Heart left ventricle (tissue), 16 donors: ENCODE data around the gene TBL1XR1. TPM values are rescaled to one million over a fixed set of nuclear protein-coding genes. Genes with fewer than 3 reads are reported as not detected.

Experiments used
- ATAC-seq, 4 donors: fragments of 200-7000 bp; cut with Tn5 transposase; one replicate each; pipeline ENCODE4 v1.9.1; 2020 to 2022; ENCODE audit warnings: moderate library complexity in 4 of 4, mild to moderate bottlenecking in 3 of 4, moderate number of reproducible peaks in 1 of 4
- DNase-seq, 5 donors: peaks; one replicate each; pipeline ENCODE4 v3.0.0-alpha.2; 2020
- H3K27ac ChIP-seq, 12 donors: fragments of 200-600 bp; sonication (generic) in 4 of 12; one replicate each; pipeline versions ENCODE4 v1.5.0 to v1.8.0; 2016 to 2022; ENCODE audit warnings: mild to moderate bottlenecking in 2 of 12
- H3K27me3 ChIP-seq, 9 donors: fragments of 200-600 bp; sonication (generic) in 2 of 9; one replicate each; pipeline versions ENCODE4 v1.5.1 to v1.8.0; 2016 to 2022; ENCODE audit warnings: mild to moderate bottlenecking in 3 of 9
- H3K36me3 ChIP-seq, 9 donors: fragments of 200-600 bp; sonication (generic) in 2 of 9; one replicate each; pipeline versions ENCODE4 v1.5.0 to v1.8.0; 2018 to 2022; ENCODE audit warnings: mild to moderate bottlenecking in 2 of 9
- H3K4me1 ChIP-seq, 12 donors: fragments of 200-600 bp; sonication (generic) in 4 of 12; one replicate each; pipeline versions ENCODE4 v1.5.0 to v1.8.0; 2016 to 2022; ENCODE audit warnings: mild to moderate bottlenecking in 3 of 12
- H3K4me3 ChIP-seq, 12 donors: fragments of 200-600 bp; sonication (generic) in 4 of 12; one replicate each; pipeline versions ENCODE4 v1.5.0 to v1.8.0; 2017 to 2022; ENCODE audit warnings: mild to moderate bottlenecking in 9 of 12, moderate library complexity in 4 of 12
- H3K9me3 ChIP-seq, 12 donors: fragments of 200-600 bp; sonication (generic) in 4 of 12; one replicate each; pipeline versions ENCODE4 v1.5.0 to v1.8.0; 2016 to 2022; ENCODE audit warnings: mild to moderate bottlenecking in 1 of 12
- POLR2A ChIP-seq, 2 donors: fragments of 450-650 bp; IDR thresholded peaks; one replicate each; pipeline ENCODE4 v1.6.1; 2017; ENCODE audit warnings: antibody characterized with exemption in 2 of 2, mild to moderate bottlenecking in 2 of 2, moderate library complexity in 2 of 2
- WGBS, 4 donors: extraction: QIAGEN DNeasy Blood & Tissue Kit in 2 of 4; methylation state at CpG; one replicate each; pipeline versions ENCODE4 v1.1.5 to v1.1.7; 2013 to 2018; 5-methylcytosine and 5-hydroxymethylcytosine counted together
- intact Hi-C, 10 donors: fragments of 100-400 bp; cut with DNase I; formaldehyde crosslinking; loops; one replicate each; pipeline versions ENCODE4 v1.11.1 to v1.14.2; 2022
- polyA plus RNA-seq, 2 donors: library from polyadenylated mRNA; stranded (reverse); fragments of 200-250 nt; gene quantifications; one replicate each; pipeline ENCODE4 v1.2.3, GENCODE V29; 2013
- total RNA-seq, 9 donors: library from RNA; depleted of rRNA in 2 of 9; stranded (reverse); fragments of >200 nt in 2 of 9; fragmentation: NEBNext Ultra II Directional in 3 of 9; extraction: Animal tissue kit (Norgen Biotek cat#: 25700) in 3 of 9; gene quantifications; one replicate each; pipeline versions ENCODE4 v1.1.0 to v1.2.4, GENCODE V29; 2016 to 2023
- TF ChIP-seq, protein P1 (sequence below), 12 donors: fragments of 200-600 bp; sonication (generic) in 4 of 12; IDR thresholded peaks; one replicate each; pipeline versions ENCODE4 v1.5.0 to v1.8.0; 2018 to 2022; ENCODE audit warnings: antibody characterized with exemption in 12 of 12, mild to moderate bottlenecking in 5 of 12
- donor health status: ischemic (EF 13 %, LVEDD 7.1; RV severe dilation, severe dysfunction).
- donor health status: healthy with polysubstance abuse.
- donor health status: DM: no; HTN: yes; CAD: no.
- donor health status: DM: no; HTN: no; CAD: no.
- donor health status: ischemic (EF 25% LVEDD 6.9; RV normal size, moderate dysfunction).
- donor health status: ischemic (EF 25% LVEDD 5.7; RV mildly dilated, moderate dysfunction).
- donor health status: healthy.
- donor health status: DM: yes; HTN: yes; CAD: no.
- donor health status: ischemic (EF 35%, LVEDD 5.7; RV mildly dilated, moderate dysfunction).
- donor health status: nonischemic (EF 11% LVEDD 7.7; RV severe dilation, severe dysfunction).
- donor health status: DM: yes; HTN: yes; CAD: no.
- donor health status: PGD.
- donor health status: ischemic (EF 29% LVEDD 5.4; RV normal size, mild dysfunction).
- donor health status: nonischemic (EF 23%, LVEDD 6.1; RV moderate dilation, normal function).

TBL1XR1 gene
- total and polyA plus RNA-seq, 11 donors = 24.0 to 176 (median 119) TPM

DNA sequence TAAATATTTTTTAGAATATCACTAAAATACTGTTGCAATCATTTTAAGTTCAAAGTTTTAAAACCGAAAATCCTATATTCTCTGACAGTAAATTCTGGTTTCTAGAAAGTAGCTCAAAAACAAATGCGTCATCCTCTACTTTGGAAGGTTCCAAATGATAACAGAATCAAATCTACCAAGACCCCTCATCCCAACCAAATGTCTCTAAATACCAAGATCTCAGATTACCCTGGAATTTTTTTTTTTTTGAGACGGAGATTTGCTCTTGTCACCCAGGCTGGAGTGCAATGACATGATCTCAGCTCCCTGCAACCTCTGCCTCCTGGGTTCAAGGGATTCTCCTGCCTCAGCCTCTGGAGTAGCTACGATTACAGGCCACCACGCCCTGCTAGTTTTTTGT is 16.8 kb downstream of the TBL1XR1 start:
- Histone ChIP-seq H3K36me3 (peaks cover 0 to 3% (median 0%) of the 10 kb centered on the region in 9 donors), H3K4me3 (no peak overlapping the region), H3K27ac (no peak overlapping the region), H3K9me3 (no peaks in the 10 kb centered on the region), H3K4me1 (peaks cover 0 to 63% (median 46%) of the 10 kb centered on the region in 12 donors), H3K27me3 (no peaks in the 10 kb centered on the region)
- ATAC-seq (no peak), DNase-seq (no peak)
- intact Hi-C loops = no loop called here
- no peak for TF ChIP-seq POLR2A (IDR thresholded peaks at IDR 0.05)
- TF ChIP-seq, protein P1, sequence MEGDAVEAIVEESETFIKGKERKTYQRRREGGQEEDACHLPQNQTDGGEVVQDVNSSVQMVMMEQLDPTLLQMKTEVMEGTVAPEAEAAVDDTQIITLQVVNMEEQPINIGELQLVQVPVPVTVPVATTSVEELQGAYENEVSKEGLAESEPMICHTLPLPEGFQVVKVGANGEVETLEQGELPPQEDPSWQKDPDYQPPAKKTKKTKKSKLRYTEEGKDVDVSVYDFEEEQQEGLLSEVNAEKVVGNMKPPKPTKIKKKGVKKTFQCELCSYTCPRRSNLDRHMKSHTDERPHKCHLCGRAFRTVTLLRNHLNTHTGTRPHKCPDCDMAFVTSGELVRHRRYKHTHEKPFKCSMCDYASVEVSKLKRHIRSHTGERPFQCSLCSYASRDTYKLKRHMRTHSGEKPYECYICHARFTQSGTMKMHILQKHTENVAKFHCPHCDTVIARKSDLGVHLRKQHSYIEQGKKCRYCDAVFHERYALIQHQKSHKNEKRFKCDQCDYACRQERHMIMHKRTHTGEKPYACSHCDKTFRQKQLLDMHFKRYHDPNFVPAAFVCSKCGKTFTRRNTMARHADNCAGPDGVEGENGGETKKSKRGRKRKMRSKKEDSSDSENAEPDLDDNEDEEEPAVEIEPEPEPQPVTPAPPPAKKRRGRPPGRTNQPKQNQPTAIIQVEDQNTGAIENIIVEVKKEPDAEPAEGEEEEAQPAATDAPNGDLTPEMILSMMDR (IDR thresholded peaks at IDR 0.05) = no peak
- 89 to 95% (median 92%) methylated on average over 5 of the region's 5 CpGs for WGBS, 4 donors

DNA sequence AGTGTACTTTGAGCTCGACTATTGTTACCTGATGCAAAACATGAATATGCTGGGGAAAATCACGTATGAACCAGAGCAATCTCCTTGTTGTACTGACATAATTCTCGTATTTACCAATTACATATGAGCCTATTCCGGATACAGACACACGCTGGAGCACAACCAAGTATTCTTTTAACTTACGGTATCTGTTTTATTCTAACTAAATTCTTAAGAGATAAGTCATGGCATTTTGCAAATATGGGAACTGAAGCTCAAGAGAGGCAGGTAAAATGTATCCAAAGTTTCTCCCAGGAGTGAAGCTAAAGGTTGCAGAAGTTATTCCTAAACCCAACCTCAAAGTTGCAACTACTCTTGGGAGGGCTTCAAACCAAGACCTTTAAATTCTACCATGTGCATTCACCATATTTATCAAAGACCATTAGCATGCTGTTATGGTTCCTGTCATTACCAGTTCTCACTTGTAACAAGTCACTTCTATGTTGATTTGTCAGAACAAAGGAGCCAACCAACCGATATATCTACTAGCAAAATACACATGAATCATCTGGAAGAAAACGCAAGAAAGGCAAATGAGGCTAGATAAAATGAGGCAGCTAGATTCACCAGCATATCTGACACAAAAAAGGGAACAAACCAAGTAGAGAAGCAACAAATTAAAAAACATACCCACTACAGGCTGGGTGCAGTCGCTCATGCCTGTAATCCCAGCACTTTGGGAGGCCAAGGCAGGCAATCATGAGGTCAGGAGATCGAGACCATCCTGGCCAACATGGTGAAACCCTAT is 17.8 kb downstream of the TBL1XR1 start:
- intact Hi-C loops = no loop called here
- TF ChIP-seq, protein P1 (IDR thresholded peaks at IDR 0.05) = no peak
- TF ChIP-seq POLR2A (IDR thresholded peaks at IDR 0.05) = no peak
- Histone ChIP-seq H3K4me3 (no peak overlapping the region), H3K27me3 (no peaks in the 10 kb centered on the region), H3K9me3 (no peaks in the 10 kb centered on the region), H3K4me1 (peaks cover 0 to 62% (median 44%) of the 10 kb centered on the region in 12 donors), H3K36me3 (peaks cover 0 to 3% (median 0%) of the 10 kb centered on the region in 9 donors), H3K27ac (no peak overlapping the region)
- ATAC-seq (no peak), DNase-seq (no peak)
- 72 to 78% (median 75%) methylated on average over 10 of the region's 10 CpGs for WGBS, 4 donors

DNA sequence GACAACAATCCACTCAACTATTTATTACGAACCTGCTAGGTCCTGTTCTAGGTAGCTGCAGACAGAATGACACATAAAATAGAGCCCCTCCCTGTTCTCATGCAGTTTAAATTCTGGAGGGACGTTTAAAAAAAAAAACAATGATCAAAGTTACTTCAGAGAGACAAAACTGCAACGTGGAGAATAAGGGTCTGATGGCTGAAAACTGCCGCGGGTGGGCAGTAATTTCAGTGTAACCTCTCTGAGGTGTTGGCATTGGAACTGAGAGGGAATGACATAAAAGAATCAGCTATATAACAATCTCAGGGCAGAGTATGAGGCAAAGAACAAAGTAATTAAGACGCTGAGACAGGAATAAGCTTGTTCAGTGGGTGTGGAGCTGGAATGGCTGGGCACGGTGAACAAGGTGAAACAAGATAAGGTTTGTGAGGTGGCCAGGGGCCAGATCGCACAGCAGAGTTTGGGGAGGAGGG is 19.5 kb downstream of the TBL1XR1 start:
- peaks cover 0 to 3% (median 0%) of the 10 kb centered on the region in 9 donors for H3K36me3 ChIP-seq
- H3K9me3 ChIP-seq = no peaks in the 10 kb centered on the region
- TF ChIP-seq POLR2A (IDR thresholded peaks at IDR 0.05) = no peak
- TF ChIP-seq, protein P1 (IDR thresholded peaks at IDR 0.05) = no peak
- no peak overlapping the region for H3K4me3 ChIP-seq
- DNase-seq (no peak), ATAC-seq (peak in 2 of 4 donors; percentile 18 to 20)
- WGBS, 4 donors = 33 to 42% (median 38%) methylated on average over 8 of the region's 8 CpGs
- no peaks in the 10 kb centered on the region for H3K27me3 ChIP-seq
- peaks cover 0 to 66% (median 43%) of the 10 kb centered on the region in 12 donors for H3K4me1 ChIP-seq
- intact Hi-C loops = no loop called here
- no peak overlapping the region for H3K27ac ChIP-seq

DNA sequence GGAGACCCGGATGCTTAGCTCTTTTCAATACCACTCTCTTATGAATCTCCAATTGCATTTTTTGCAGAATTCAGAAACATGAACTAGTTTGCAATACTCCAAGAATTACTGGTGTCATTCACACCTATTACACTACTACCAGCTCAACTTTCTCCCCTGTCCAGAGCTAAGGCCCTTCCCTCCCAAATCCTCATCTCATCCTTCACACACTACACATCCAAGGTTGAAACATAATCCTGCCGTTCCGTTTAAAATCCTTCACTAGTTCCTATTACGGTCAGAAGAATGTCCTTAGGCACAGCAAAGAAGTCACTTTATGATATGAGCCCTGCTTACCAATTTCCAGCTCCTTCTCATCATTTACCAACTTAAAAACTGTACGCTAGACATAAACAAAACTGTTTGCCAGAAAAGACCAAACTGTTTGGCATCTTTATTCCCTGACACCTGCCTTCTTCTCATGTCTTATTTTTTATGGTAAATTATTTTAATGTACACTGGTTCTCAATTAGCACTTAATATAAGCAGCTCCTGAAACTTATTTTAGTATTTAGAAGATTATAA is 22.6 kb downstream of the TBL1XR1 start:
- H3K36me3 ChIP-seq = peaks cover 0 to 11% (median 0%) of the 10 kb centered on the region in 9 donors
- intact Hi-C loops = no loop called here
- H3K4me3 ChIP-seq = no peak overlapping the region
- no peaks in the 10 kb centered on the region for H3K27me3 ChIP-seq
- H3K4me1 ChIP-seq = peaks cover 0 to 53% (median 35%) of the 10 kb centered on the region in 12 donors
- WGBS, 4 donors = 44 to 49% (median 47%) methylated on average over 5 of the region's 5 CpGs
- no peak for DNase-seq
- no peaks in the 10 kb centered on the region for H3K9me3 ChIP-seq
- peak overlapping the region in 1 of 12 donors; percentile 18 for H3K27ac ChIP-seq
- TF ChIP-seq, protein P1 (IDR thresholded peaks at IDR 0.05) = no peak
- TF ChIP-seq POLR2A (IDR thresholded peaks at IDR 0.05) = no peak
- ATAC-seq = no peak
